COR-L47 (cell line): ENCODE results near the gene EYA4.

ENCODE experiments used
- DNase-seq: peaks from one replicate; lab custom pipeline; 2025; lab: John Stamatoyannopoulos, UW

EYA4 gene

GRCh38 chr6:133290930-133291329, 49.8 kb downstream of the EYA4 start:
- DNase-seq = no peak

GRCh38 chr6:133291671-133292070, 50.5 kb downstream of the EYA4 start:
- DNase-seq = no peak

DNA sequence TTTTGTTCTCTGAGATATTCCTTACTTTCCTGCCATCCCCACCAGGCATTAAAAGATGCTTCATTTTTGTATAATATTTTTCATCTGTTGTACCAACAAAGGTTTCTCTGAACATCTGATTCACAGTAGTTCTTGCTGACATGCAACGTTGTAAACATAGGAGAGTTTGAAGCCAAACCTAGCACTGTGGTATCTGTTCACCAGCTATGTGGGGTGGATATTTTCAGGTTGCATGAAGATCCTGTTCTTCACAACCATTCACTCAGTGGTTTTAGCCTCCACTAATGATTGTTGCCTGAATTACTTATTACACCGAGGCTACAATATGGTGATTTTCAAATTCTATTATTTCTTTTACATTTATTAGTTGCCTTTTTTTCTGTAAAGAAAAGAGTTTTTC, 56.5 kb downstream of the EYA4 start:
- no peak for DNase-seq

- no peak for DNase-seq
Measured at GRCh38 chr6:133298335-133298734, 57.2 kb downstream of the EYA4 start.

DNA sequence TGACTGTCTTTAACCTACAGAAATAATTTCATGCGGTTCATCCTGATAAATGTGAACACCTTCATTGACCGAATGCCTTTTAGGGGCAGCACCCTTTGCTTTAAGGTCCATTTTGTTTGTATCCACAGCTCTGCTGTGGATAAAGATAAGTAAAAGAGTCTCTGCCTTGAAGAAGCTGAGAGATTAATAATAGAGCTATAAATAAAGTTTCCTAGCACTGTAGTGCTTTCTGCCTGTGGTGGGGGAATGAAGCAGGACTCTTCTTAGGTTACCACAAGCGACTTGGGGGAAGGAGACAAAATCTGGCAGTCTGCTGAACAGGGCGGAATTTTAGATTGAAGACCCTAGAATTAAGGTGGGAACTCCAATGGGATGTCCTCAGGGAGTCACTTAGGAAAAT, 57.6 kb downstream of the EYA4 start:
- DNase-seq = no peak

DNA sequence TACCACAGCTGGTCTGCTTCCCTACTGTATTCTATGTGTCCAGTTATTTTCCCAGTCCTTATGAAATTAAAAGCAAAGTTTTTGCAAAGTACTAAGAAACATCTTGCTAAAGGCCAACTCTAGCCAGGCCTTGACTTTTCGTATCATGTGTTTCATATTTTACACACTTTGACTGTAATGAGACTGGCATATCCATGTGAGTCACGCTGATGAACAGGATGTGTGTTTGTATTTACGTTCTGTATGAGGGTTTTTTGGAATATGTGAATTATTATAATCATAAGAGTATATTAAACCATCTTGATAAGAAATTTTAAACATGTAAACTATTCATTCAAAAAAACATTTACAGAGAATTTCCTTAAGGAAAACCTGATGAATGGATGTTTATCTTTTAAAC, 59.7 kb downstream of the EYA4 start:
- DNase-seq = no peak

- no peak for DNase-seq
Measured at GRCh38 chr6:133301835-133302234, 60.7 kb downstream of the EYA4 start.

DNA sequence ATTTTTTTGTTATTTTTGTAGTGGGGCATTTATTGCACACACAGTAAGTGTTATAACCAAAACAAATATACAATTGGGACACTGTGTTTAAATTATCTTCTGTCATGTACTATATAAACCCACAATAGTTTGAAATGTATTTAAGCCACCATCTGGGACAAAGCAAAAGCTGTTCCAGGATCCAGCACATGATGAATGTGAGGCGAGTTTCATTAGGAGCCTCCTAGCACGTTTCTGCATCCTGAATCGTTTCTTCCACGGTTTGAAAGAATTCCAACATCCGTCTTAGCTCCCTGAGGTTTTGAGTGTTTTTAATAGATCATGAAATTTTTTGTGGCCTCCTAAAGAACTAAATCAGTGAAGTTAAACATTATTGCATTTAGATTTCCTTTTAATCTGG, 65.8 kb downstream of the EYA4 start:
- no peak for DNase-seq

- DNase-seq = no peak
Measured at GRCh38 chr6:133309579-133309978, 68.4 kb downstream of the EYA4 start.

- no peak for DNase-seq
Measured at GRCh38 chr6:133312006-133312405, 70.8 kb downstream of the EYA4 start.

GRCh38 chr6:133313068-133313467, 71.9 kb downstream of the EYA4 start:
- DNase-seq = no peak

DNA sequence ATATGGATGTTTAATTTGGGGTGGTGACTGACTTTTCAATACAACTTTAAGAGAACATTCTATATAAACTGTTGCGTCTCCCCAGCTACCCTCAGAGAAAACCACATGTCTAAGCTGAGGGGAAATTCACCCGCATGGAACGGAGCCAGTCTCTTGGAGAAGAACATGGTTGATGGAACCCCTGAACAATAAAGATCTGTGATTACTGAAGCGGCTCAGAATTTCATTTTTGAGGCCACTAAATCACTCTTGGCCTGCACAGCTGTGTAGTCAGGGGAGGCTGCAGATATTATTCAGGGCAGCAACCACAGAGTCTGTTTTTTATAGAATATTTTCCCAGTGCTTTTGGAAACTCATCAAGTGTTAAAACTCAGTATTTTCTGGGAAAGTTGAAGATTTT, 73.8 kb downstream of the EYA4 start:
- no peak for DNase-seq

- no peak for DNase-seq
Measured at GRCh38 chr6:133315811-133316210, 74.7 kb downstream of the EYA4 start.

DNA sequence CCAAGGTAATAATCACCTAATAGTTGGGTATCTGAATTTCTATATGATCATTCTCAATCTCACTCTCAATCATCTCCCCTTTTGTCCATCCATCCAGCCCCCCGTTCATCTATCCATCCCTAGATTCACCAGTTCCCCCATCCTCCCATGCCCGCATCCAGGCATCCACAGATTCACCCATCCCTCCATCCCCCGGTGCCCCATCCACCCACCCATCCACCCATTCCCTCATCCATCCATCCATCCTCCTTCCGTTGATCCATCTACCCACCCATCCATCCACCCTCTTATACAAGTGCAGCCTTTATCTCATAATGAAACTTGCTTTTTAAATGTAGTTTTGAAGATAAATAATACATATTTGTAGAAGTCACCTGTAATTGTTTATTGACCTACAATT, 76.5 kb downstream of the EYA4 start:
- no peak for DNase-seq

DNA sequence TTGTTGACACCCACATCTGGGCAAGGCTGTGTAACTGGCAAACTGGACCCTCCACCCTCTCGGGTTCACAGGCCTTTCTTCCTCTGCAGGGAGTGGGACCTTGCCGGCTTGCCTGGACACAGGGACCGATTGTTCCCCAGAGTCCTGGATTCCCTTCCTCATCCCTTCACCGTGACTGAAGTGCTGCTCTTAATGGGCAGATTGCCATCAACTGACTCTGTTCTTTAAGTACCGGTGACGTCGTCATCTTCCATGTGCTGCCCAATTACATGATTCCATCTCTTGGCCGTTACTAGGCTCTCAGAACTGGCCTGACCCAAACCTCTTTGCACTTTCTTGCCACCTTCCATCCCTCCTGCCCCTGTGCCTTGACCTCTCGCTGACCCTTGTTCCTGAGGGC, 85.4 kb downstream of the EYA4 start:
- no peak for DNase-seq

DNA sequence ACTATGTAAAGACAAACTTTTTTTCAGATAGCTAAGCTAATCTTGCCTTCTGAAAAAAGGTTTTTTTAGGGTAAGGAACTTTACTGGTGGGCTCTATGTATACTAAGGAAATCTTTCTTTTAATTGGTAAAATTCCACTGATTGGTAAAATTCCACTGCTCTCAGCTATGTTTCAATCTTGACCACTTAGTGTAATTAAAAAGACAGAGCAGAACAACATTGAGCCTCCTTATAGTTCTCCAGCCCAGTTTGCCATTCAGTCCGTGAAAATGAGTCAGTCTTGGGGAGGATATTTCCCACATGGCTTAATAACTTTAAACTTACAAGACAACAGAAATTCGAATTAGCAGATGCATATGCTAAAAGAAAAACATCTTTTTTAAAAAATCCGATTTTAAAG, 92.7 kb downstream of the EYA4 start:
- DNase-seq = no peak

- no peak for DNase-seq
Measured at GRCh38 chr6:133337308-133337707, 96.2 kb downstream of the EYA4 start.

GRCh38 chr6:133339543-133340384, 98.6 kb downstream of the EYA4 start:
- DNase-seq = no peak

GRCh38 chr6:133340557-133340956, 99.4 kb downstream of the EYA4 start:
- no peak for DNase-seq

GRCh38 chr6:133341607-133342158, 100.5 kb downstream of the EYA4 start:
- peak; percentile 5 for DNase-seq

- DNase-seq = no peak
Measured at GRCh38 chr6:133343220-133343619, 102.1 kb downstream of the EYA4 start.

DNA sequence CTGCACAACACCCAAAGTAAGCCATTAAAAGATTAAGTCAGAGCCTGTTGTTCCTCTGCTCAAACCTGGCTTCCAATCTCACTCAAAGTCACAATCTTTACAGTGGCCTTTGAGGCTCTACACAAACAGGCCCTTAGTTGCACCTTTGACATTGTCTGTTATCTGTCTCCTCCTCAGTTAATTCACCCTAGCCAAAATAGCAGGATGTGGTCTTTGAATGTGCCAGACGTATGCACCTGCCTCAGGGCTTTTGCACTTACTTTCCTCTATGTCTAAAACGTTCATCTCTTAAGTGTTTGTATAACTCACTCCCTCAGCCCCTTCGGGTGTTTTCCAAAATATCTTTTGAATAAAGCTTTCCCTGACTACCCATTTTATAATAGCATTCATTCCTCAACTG, 107.7 kb downstream of the EYA4 start:
- no peak for DNase-seq

- no peak for DNase-seq
Measured at GRCh38 chr6:133350928-133351327, 109.8 kb downstream of the EYA4 start.

GRCh38 chr6:133352046-133352445, 110.9 kb downstream of the EYA4 start:
- DNase-seq = no peak
